AG10803 (cell line): ENCODE data around the gene FLT1.

ENCODE experiments used
- DNase-seq: peaks from one replicate; pipeline ENCODE4 v3.0.0; 2010; ENCODE audit warnings: low read depth
- H3K4me3 ChIP-seq: 2 replicates; pipeline ENCODE4 v1.5.1; 2011; ENCODE audit warnings: mild to moderate bottlenecking, low read length, control low read depth
- TF ChIP-seq, protein P1 (sequence below): conservative IDR thresholded peaks from 2 replicates; pipeline ENCODE4 v1.5.1; 2011; ENCODE audit warnings: mild to moderate bottlenecking, low read length, control low read depth, inconsistent platforms

Gene FLT1

DNA sequence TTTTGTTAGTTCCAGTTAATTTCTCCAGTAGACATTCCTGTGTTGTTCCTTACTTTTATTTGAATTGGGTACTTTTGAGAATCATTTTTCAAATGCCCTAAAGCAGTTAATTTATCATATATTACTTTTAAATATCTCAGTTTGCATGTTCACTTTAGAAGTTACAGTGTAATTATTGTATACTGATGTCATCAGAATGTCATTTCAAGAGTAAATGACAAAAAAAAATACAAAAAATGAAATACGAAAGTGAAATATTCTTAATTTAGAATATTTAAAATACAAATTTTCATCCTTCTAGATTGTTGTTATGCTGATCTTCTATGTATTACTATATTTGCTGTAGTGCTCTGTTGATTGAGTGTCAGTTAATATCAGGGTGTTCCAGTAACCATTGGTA, 242.4 kb downstream of the FLT1 start:
- no peak overlapping the region for H3K4me3 ChIP-seq
- TF ChIP-seq, protein P1, sequence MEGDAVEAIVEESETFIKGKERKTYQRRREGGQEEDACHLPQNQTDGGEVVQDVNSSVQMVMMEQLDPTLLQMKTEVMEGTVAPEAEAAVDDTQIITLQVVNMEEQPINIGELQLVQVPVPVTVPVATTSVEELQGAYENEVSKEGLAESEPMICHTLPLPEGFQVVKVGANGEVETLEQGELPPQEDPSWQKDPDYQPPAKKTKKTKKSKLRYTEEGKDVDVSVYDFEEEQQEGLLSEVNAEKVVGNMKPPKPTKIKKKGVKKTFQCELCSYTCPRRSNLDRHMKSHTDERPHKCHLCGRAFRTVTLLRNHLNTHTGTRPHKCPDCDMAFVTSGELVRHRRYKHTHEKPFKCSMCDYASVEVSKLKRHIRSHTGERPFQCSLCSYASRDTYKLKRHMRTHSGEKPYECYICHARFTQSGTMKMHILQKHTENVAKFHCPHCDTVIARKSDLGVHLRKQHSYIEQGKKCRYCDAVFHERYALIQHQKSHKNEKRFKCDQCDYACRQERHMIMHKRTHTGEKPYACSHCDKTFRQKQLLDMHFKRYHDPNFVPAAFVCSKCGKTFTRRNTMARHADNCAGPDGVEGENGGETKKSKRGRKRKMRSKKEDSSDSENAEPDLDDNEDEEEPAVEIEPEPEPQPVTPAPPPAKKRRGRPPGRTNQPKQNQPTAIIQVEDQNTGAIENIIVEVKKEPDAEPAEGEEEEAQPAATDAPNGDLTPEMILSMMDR: no peak
- DNase-seq: no peak

GRCh38 chr13:28251466-28251865, 243.5 kb downstream of the FLT1 start:
- TF ChIP-seq, protein P1: no peak
- no peak overlapping the region for H3K4me3 ChIP-seq
- DNase-seq: no peak

GRCh38 chr13:28250542-28250941, 244.4 kb downstream of the FLT1 start:
- no peak for DNase-seq
- TF ChIP-seq, protein P1: no peak
- no peak overlapping the region for H3K4me3 ChIP-seq
